Panc1 (cell line): ENCODE data around the gene SRXN1. TPM values are rescaled to one million over a fixed set of nuclear protein-coding genes. Genes with fewer than 3 reads are reported as not detected.

Experiments used
- ATAC-seq: fragments of 200-7000 bp; cut with Tn5 transposase; 2 replicates; pipeline ENCODE4 v1.9.1; 2020; ENCODE audit warnings: mild to moderate bottlenecking, moderate library complexity
- BruUV-seq: library from RNA; stranded (reverse); fragments of 400-500 nt; replicated peaks from 2 replicates; lab custom pipeline; 2021; lab: Mats Ljungman, UMichigan
- CTCF ChIA-PET: fragments of 300-600 bp; sonication (Branson Sonifier 250); formaldehyde crosslinking; loops from one replicate; lab custom pipeline; 2022; ENCODE audit warnings: antibody characterized with exemption; lab: Charles Lee
- POLR2A ChIA-PET: fragments of 300-600 bp; sonication (Branson Sonifier 250); formaldehyde crosslinking; loops from one replicate; lab custom pipeline; 2022; ENCODE audit warnings: antibody characterized with exemption; lab: Charles Lee
- DNase-seq: peaks from one replicate; pipeline ENCODE4 v3.0.0-alpha.2; 2010; ENCODE audit warnings: low read depth, low spot score
- H3K27ac ChIP-seq: 2 replicates; pipeline ENCODE4 v1.5.1; 2011; ENCODE audit warnings: mild to moderate bottlenecking, low read length, inconsistent platforms
- H3K27me3 ChIP-seq: fragments of 200-500 bp; sonication (Bioruptor generic); 2 replicates; pipeline ENCODE4 v1.6.0; 2014; ENCODE audit warnings: low read length, inconsistent platforms; ENCODE audit not compliant: control insufficient read depth, insufficient read depth
- H3K36me3 ChIP-seq: fragments of 200-500 bp; sonication (Bioruptor generic); 2 replicates; pipeline ENCODE4 v1.5.1; 2014; ENCODE audit warnings: inconsistent platforms, mild to moderate bottlenecking, low read length, moderate library complexity; ENCODE audit not compliant: control insufficient read depth, insufficient read depth
- H3K4me1 ChIP-seq: 2 replicates; pipeline ENCODE4 v1.5.1; 2011; ENCODE audit warnings: inconsistent platforms, mild to moderate bottlenecking, low read length, moderate library complexity; ENCODE audit not compliant: control insufficient read depth, insufficient read depth
- H3K4me3 ChIP-seq, 2 experiments: 2 replicates each; pipeline ENCODE4 v1.5.1; 2011 to 2012; ENCODE audit warnings: low read depth in 2 of 2, low read length in 2 of 2, mild to moderate bottlenecking in 2 of 2, inconsistent platforms in 1 of 2, moderate library complexity in 1 of 2
- H3K9me3 ChIP-seq: fragments of 200-500 bp; sonication (Bioruptor generic); 2 replicates; pipeline ENCODE4 v1.5.1; 2014; ENCODE audit warnings: low read depth, mild to moderate bottlenecking, inconsistent platforms, low read length, moderate library complexity; ENCODE audit not compliant: control insufficient read depth, insufficient read depth
- POLR2AphosphoS5 ChIP-seq: IDR thresholded peaks from 2 replicates; pipeline ENCODE4 v1.6.1; 2012; ENCODE audit warnings: mild to moderate bottlenecking, low read depth, low read length, moderate library complexity
- SIN3A ChIP-seq: IDR thresholded peaks from 2 replicates; pipeline ENCODE4 v1.6.1; 2012; ENCODE audit warnings: low read depth, mild to moderate bottlenecking, low read length, moderate library complexity, borderline replicate concordance; ENCODE audit not compliant: insufficient read depth
- TCF7L2 ChIP-seq: IDR thresholded peaks from 2 replicates; pipeline ENCODE4 v1.6.1; 2011; ENCODE audit warnings: mild to moderate bottlenecking, low read depth, low read length, inconsistent platforms
- in situ Hi-C: cut with HindIII; loops from 2 replicates; pipeline ENCODE4 v1.10.0; 2016; ENCODE audit warnings: low sequenced_read_pairs, low pct_unique_long_range_greater_than_20kb
- intact Hi-C: fragments of 100-400 bp; cut with micrococcal nuclease; formaldehyde crosslinking; loops from one replicate; pipeline ENCODE4 v1.10.0; 2022; ENCODE audit not compliant: unreplicated experiment
- total RNA-seq: library from RNA; stranded (reverse); gene quantifications from one replicate; pipeline ENCODE4 v1.2.1, GENCODE V29; 2021; ENCODE audit not compliant: unreplicated experiment
- TF ChIP-seq, protein P1 (sequence below): fragments of 450-650 bp; IDR thresholded peaks from 2 replicates; pipeline ENCODE4 v1.5.1; 2017; ENCODE audit warnings: mild to moderate bottlenecking
- TF ChIP-seq, protein P2 (sequence below), 2 experiments: IDR thresholded peaks; 2 replicates each; pipeline ENCODE4 v1.6.1; 2011 to 2012; ENCODE audit warnings: low read depth in 2 of 2, control low read depth in 1 of 2, low read length in 1 of 2, mild to moderate bottlenecking in 1 of 2, moderate library complexity in 1 of 2; ENCODE audit not compliant: insufficient read depth in 1 of 2

SRXN1 gene
- total RNA-seq, 1 experiment from 2014 or later, result 34.5 TPM

- DNase-seq, result no peak
- CTCF ChIA-PET, result interaction anchor here (1.5 kb wide), 1 partner anchor 10 kb away, joined by 4 read pairs; no protein-coding TSS in a partner anchor
- in situ Hi-C loops, result no loop called here
- Histone ChIP-seq H3K4me3 (no peak overlapping the region), H3K36me3 (no peaks in the 10 kb centered on the region), H3K9me3 (no peaks in the 10 kb centered on the region), H3K4me1 (no peaks in the 10 kb centered on the region), H3K27me3 (peaks cover 5% of the 10 kb centered on the region; the same call in 1 of the 2 replicates), H3K27ac (no peak overlapping the region)
- ATAC-seq, result 0 out of 2 replicates have a peak, but pooled peaks have one; percentile 31
- POLR2A ChIA-PET, result no interaction called here
- no TSS peak for BruUV-seq
- intact Hi-C loops, result no loop called here
- TF ChIP-seq POLR2AphosphoS5 (no peak), TCF7L2 (no peak), SIN3A (no peak)
- TF ChIP-seq, protein P1, sequence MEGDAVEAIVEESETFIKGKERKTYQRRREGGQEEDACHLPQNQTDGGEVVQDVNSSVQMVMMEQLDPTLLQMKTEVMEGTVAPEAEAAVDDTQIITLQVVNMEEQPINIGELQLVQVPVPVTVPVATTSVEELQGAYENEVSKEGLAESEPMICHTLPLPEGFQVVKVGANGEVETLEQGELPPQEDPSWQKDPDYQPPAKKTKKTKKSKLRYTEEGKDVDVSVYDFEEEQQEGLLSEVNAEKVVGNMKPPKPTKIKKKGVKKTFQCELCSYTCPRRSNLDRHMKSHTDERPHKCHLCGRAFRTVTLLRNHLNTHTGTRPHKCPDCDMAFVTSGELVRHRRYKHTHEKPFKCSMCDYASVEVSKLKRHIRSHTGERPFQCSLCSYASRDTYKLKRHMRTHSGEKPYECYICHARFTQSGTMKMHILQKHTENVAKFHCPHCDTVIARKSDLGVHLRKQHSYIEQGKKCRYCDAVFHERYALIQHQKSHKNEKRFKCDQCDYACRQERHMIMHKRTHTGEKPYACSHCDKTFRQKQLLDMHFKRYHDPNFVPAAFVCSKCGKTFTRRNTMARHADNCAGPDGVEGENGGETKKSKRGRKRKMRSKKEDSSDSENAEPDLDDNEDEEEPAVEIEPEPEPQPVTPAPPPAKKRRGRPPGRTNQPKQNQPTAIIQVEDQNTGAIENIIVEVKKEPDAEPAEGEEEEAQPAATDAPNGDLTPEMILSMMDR, result no peak
- TF ChIP-seq, protein P2, sequence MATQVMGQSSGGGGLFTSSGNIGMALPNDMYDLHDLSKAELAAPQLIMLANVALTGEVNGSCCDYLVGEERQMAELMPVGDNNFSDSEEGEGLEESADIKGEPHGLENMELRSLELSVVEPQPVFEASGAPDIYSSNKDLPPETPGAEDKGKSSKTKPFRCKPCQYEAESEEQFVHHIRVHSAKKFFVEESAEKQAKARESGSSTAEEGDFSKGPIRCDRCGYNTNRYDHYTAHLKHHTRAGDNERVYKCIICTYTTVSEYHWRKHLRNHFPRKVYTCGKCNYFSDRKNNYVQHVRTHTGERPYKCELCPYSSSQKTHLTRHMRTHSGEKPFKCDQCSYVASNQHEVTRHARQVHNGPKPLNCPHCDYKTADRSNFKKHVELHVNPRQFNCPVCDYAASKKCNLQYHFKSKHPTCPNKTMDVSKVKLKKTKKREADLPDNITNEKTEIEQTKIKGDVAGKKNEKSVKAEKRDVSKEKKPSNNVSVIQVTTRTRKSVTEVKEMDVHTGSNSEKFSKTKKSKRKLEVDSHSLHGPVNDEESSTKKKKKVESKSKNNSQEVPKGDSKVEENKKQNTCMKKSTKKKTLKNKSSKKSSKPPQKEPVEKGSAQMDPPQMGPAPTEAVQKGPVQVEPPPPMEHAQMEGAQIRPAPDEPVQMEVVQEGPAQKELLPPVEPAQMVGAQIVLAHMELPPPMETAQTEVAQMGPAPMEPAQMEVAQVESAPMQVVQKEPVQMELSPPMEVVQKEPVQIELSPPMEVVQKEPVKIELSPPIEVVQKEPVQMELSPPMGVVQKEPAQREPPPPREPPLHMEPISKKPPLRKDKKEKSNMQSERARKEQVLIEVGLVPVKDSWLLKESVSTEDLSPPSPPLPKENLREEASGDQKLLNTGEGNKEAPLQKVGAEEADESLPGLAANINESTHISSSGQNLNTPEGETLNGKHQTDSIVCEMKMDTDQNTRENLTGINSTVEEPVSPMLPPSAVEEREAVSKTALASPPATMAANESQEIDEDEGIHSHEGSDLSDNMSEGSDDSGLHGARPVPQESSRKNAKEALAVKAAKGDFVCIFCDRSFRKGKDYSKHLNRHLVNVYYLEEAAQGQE (IDR thresholded peaks at IDR 0.05; ENCODE audit: insufficient read depth in 1 of 2, low read depth in 2 of 2, low read length in 1 of 2), result no peak
Measured at GRCh38 chr20:635028-635892, 17.7 kb downstream of the SRXN1 start.

DNA sequence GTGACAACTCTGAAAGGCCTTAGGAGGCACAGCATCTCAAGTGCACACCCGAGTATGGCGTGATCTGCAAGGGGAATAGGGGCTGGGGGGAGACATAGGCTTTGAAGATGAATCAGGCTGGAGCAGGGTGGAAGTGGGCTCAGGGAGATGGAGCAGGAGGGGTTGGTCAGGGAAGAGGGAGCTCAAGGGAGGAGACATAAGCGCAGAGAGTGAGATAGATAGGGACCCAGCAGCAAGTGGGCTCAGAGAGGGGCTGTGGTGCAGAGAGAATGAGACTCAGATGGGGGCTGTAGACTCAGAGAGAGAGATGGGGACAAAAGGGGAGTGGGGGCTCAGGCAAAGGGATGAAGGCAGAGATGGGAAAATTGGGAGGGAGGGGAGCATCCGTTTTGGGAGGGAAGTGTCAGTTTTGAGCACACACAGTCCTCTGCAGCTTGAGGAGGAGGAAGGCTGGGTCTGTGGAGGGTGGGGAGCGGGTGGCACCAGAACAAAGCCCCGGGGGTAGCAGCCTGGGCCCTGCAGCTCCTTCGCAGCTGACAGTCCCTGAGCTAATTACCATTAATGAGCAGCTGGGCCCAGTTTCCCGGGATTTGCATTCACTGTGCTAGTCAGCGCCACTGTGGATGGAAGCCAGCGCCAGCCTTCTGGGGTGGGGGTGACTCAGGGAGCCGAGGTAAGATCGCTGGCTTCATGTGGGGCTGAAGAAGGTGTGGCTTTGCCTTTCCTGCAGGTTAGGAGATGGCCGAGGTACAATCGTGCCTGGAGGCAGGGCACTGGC is 18.7 kb downstream of the SRXN1 start:
- Histone ChIP-seq H3K9me3 (no peaks in the 10 kb centered on the region), H3K4me1 (no peaks in the 10 kb centered on the region), H3K36me3 (no peaks in the 10 kb centered on the region), H3K4me3 (no peak overlapping the region), H3K27ac (no peak overlapping the region), H3K27me3 (peaks cover 5% of the 10 kb centered on the region; the same call in 1 of the 2 replicates)
- TF ChIP-seq, protein P2 (IDR thresholded peaks at IDR 0.05; ENCODE audit: insufficient read depth in 1 of 2, low read depth in 2 of 2, low read length in 1 of 2), result no peak
- TF ChIP-seq SIN3A (no peak), POLR2AphosphoS5 (no peak), TCF7L2 (no peak)
- TF ChIP-seq, protein P1, result no peak
- intact Hi-C loops, result no loop called here
- BruUV-seq, result no TSS peak
- DNase-seq, result no peak
- POLR2A ChIA-PET, result no interaction called here
- no peak for ATAC-seq
- in situ Hi-C loops, result no loop called here
- CTCF ChIA-PET, result interaction anchor here (1.5 kb wide), 1 partner anchor 11 kb away, joined by 4 read pairs; no protein-coding TSS in a partner anchor
